H9 (cell line): ENCODE measurements around the gene GLRX2. TPM values are rescaled to one million over a fixed set of nuclear protein-coding genes. Genes with fewer than 3 reads are reported as not detected.

Experiments used
- DNase-seq: peaks from one replicate; pipeline ENCODE4 v3.0.0-alpha.2; 2017
- H2AFZ ChIP-seq: one replicate; pipeline ENCODE4 v1.6.1; 2013; ENCODE audit warnings: mild to moderate bottlenecking, low read length, control low read depth, moderate library complexity
- H2AK5ac ChIP-seq: 2 replicates; pipeline ENCODE4 v1.6.1; 2013; ENCODE audit warnings: low read length, control low read depth, mixed read lengths; ENCODE audit not compliant: insufficient read length
- H2BK120ac ChIP-seq: one replicate; pipeline ENCODE4 v1.6.1; 2013; ENCODE audit warnings: low read depth, mild to moderate bottlenecking, low read length, control low read depth, inconsistent platforms; ENCODE audit not compliant: poor library complexity, severe bottlenecking
- H2BK12ac ChIP-seq: 2 replicates; pipeline ENCODE4 v1.6.1; 2013; ENCODE audit warnings: low read length, control low read depth, mixed read lengths, low read depth; ENCODE audit not compliant: insufficient read length
- H2BK15ac ChIP-seq: 2 replicates; pipeline ENCODE4 v1.6.1; 2013; ENCODE audit warnings: low read depth, low read length, control low read depth
- H2BK20ac ChIP-seq: one replicate; pipeline ENCODE4 v1.6.1; 2013; ENCODE audit warnings: low read depth, mild to moderate bottlenecking, low read length, control low read depth, inconsistent platforms; ENCODE audit not compliant: poor library complexity, severe bottlenecking
- H2BK5ac ChIP-seq: 2 replicates; pipeline ENCODE4 v1.6.1; 2013; ENCODE audit warnings: low read length, control low read depth, mixed read lengths; ENCODE audit not compliant: insufficient read length
- H3K14ac ChIP-seq: 2 replicates; pipeline ENCODE4 v1.6.1; 2013; ENCODE audit warnings: low read length, control low read depth; ENCODE audit not compliant: insufficient read depth
- H3K18ac ChIP-seq: 2 replicates; pipeline ENCODE4 v1.6.1; 2013; ENCODE audit warnings: low read depth, mild to moderate bottlenecking, mixed read lengths, low read length, control low read depth; ENCODE audit not compliant: insufficient read length
- H3K23ac ChIP-seq: 2 replicates; pipeline ENCODE4 v1.6.1; 2013; ENCODE audit warnings: low read length, control low read depth, mixed read lengths, low read depth; ENCODE audit not compliant: insufficient read length
- H3K23me2 ChIP-seq: 2 replicates; pipeline ENCODE4 v1.6.1; 2013; ENCODE audit warnings: low read depth, mild to moderate bottlenecking, mixed read lengths, low read length, control low read depth; ENCODE audit not compliant: insufficient read length, poor library complexity, severe bottlenecking
- H3K27ac ChIP-seq: 2 replicates; pipeline ENCODE4 v1.5.1; 2013; ENCODE audit warnings: low read length, control low read depth, mixed read lengths, low read depth; ENCODE audit not compliant: insufficient read length
- H3K27me3 ChIP-seq: 2 replicates; pipeline ENCODE4 v1.6.1; 2013; ENCODE audit warnings: low read length, control low read depth, inconsistent platforms; ENCODE audit not compliant: insufficient read depth
- H3K4ac ChIP-seq: 2 replicates; pipeline ENCODE4 v1.6.1; 2013; ENCODE audit warnings: low read depth, mild to moderate bottlenecking, control low read depth, inconsistent platforms, low read length, moderate library complexity
- H3K4me1 ChIP-seq: 2 replicates; pipeline ENCODE4 v1.6.1; 2013; ENCODE audit warnings: low read length, control low read depth, inconsistent platforms; ENCODE audit not compliant: insufficient read depth
- H3K4me2 ChIP-seq: 2 replicates; pipeline ENCODE4 v1.6.1; 2013; ENCODE audit warnings: low read length, control low read depth, mixed read lengths; ENCODE audit not compliant: insufficient read length, insufficient read depth
- H3K56ac ChIP-seq: 2 replicates; pipeline ENCODE4 v1.6.1; 2013; ENCODE audit warnings: low read depth, mild to moderate bottlenecking, mixed read lengths, low read length, control low read depth; ENCODE audit not compliant: insufficient read length
- H3K79me1 ChIP-seq: 2 replicates; pipeline ENCODE4 v1.6.1; 2013; ENCODE audit warnings: low read depth, mild to moderate bottlenecking, moderate library complexity, low read length, control low read depth, inconsistent platforms; ENCODE audit not compliant: insufficient read depth, poor library complexity, severe bottlenecking
- H3K79me2 ChIP-seq: 2 replicates; pipeline ENCODE4 v1.6.1; 2013; ENCODE audit warnings: low read length, control low read depth, inconsistent platforms; ENCODE audit not compliant: insufficient read depth
- H3K9ac ChIP-seq: 2 replicates; pipeline ENCODE4 v1.6.1; 2013; ENCODE audit warnings: low read length, control low read depth, mixed read lengths; ENCODE audit not compliant: insufficient read length; ENCODE audit errors: extremely low read depth
- H3K9me3 ChIP-seq: one replicate; pipeline ENCODE4 v1.6.1; 2013; ENCODE audit warnings: low read depth, low read length, inconsistent platforms; ENCODE audit not compliant: control insufficient read depth
- H3T11ph ChIP-seq: one replicate; pipeline ENCODE4 v1.6.1; 2013; ENCODE audit warnings: mild to moderate bottlenecking, low read length, control low read depth, inconsistent platforms
- H4K20me1 ChIP-seq: one replicate; pipeline ENCODE4 v1.6.1; 2013; ENCODE audit not compliant: control insufficient read depth, insufficient read length, insufficient read depth
- H4K5ac ChIP-seq: 2 replicates; pipeline ENCODE4 v1.6.1; 2013; ENCODE audit warnings: low read depth, mild to moderate bottlenecking, mixed read lengths, low read length, control low read depth; ENCODE audit not compliant: insufficient read length
- H4K8ac ChIP-seq: replicated peaks from 2 replicates; pipeline ENCODE4 v1.6.1; 2013; ENCODE audit warnings: low read length, control low read depth, mixed read lengths, low read depth; ENCODE audit not compliant: insufficient read length
- H4K91ac ChIP-seq: 2 replicates; pipeline ENCODE4 v1.6.1; 2013; ENCODE audit warnings: low read depth, mild to moderate bottlenecking, moderate library complexity, mixed read lengths, low read length, control low read depth; ENCODE audit not compliant: insufficient read length
- H3K27ac Mint-ChIP-seq, 3 experiments: 2 replicates in 2 of 3; 3 replicates in 1 of 3; pipeline ENCODE4 v1.8.0; 2020 to 2021; ENCODE audit warnings: mixed read lengths in 3 of 3, mild to moderate bottlenecking in 1 of 3, moderate library complexity in 1 of 3
- H3K27me3 Mint-ChIP-seq: 2 replicates; pipeline ENCODE4 v1.8.0; 2021; ENCODE audit warnings: low read depth, mild to moderate bottlenecking, moderate library complexity, mixed read lengths
- H3K36me3 Mint-ChIP-seq, 3 experiments: 2 replicates in 2 of 3; 3 replicates in 1 of 3; pipeline ENCODE4 v1.8.0; 2020 to 2021; ENCODE audit warnings: low read depth in 3 of 3, mixed read lengths in 3 of 3; ENCODE audit not compliant: insufficient read depth in 1 of 3
- H3K4me1 Mint-ChIP-seq, 2 experiments: 2 replicates each; pipeline ENCODE4 v1.8.0; 2020; ENCODE audit warnings: mixed read lengths in 2 of 2
- H3K4me3 Mint-ChIP-seq, 2 experiments: 2 replicates in 1 of 2; 3 replicates in 1 of 2; pipeline ENCODE4 v1.8.0; 2020 to 2021; ENCODE audit warnings: mild to moderate bottlenecking in 2 of 2, mixed read lengths in 2 of 2, moderate library complexity in 1 of 2
- H3K9me3 Mint-ChIP-seq, 2 experiments: 2 replicates in 1 of 2; 3 replicates in 1 of 2; pipeline ENCODE4 v1.8.0; 2020; ENCODE audit warnings: mild to moderate bottlenecking in 2 of 2, mixed read lengths in 2 of 2, moderate library complexity in 1 of 2
- CTCF ChIP-seq: fragments of 200-600 bp; sonication (generic); conservative IDR thresholded peaks from 3 replicates; pipeline ENCODE4 v1.8.0; 2021; ENCODE audit warnings: antibody characterized with exemption, mild to moderate bottlenecking
- WGBS: extraction: QIAGEN DNeasy Blood & Tissue Kit; methylation state at CpG from one replicate; pipeline ENCODE4 v1.1.7; 2013; ENCODE audit warnings: missing lambda C conversion rate, low lambda C conversion rate, mixed read lengths; ENCODE audit not compliant: insufficient read length; ENCODE audit errors: extremely low coverage; 5-methylcytosine and 5-hydroxymethylcytosine counted together
- total RNA-seq: library from RNA; stranded (reverse); gene quantifications from 2 replicates; pipeline ENCODE4 v1.2.1, GENCODE V29; 2021

GLRX2 gene
- total RNA-seq, 1 experiment from 2014 or later, result 10.1 TPM

GRCh38 chr1:193060115-193060403 is 45.2 kb downstream of the GLRX2 start:
- H3K4me2 ChIP-seq, result peak overlapping the region; percentile 95
- no peak overlapping the region for H3K4ac ChIP-seq
- H3K18ac ChIP-seq, result peak overlapping the region; percentile 93
- H3K4me1 ChIP-seq, result no peaks in the 10 kb centered on the region; the same call in 1 of the 2 replicates
- Mint-ChIP-seq H3K9me3 (peaks cover 2 to 3% of the 10 kb centered on the region in 2 experiments; a peak in 1 of 5 replicates), H3K4me1 (peaks cover 20 to 26% of the 10 kb centered on the region in 2 experiments), H3K4me3 (peak overlapping the region; percentile 85 to 99), H3K27me3 (no peaks in the 10 kb centered on the region), H3K27ac (peak overlapping the region; percentile 95 to 99 (median 98)), H3K36me3 (peaks cover 0 to 12% (median 6%) of the 10 kb centered on the region in 3 experiments; a peak in 5 of 7 replicates)
- no peak overlapping the region for H3T11ph ChIP-seq
- H2BK5ac ChIP-seq, result no peak overlapping the region
- H3K14ac ChIP-seq, result peak overlapping the region; percentile 94; the same call in 1 of the 2 replicates
- H2AFZ ChIP-seq, result no peak overlapping the region
- no peak overlapping the region for H2BK15ac ChIP-seq
- H3K79me2 ChIP-seq, result peaks cover 29% of the 10 kb centered on the region; the same call in 1 of the 2 replicates
- no peak overlapping the region for H2BK120ac ChIP-seq
- DNase-seq, result no peak
- H2BK20ac ChIP-seq, result no peak overlapping the region
- H3K79me1 ChIP-seq, result no peaks in the 10 kb centered on the region
- H3K56ac ChIP-seq, result peak overlapping the region; percentile 10
- H4K20me1 ChIP-seq, result no peaks in the 10 kb centered on the region
- no peak overlapping the region for H4K91ac ChIP-seq
- no peak overlapping the region for H2AK5ac ChIP-seq
- peak overlapping the region; percentile 88 for H3K27ac ChIP-seq
- H4K5ac ChIP-seq, result peak overlapping the region; percentile 58
- H3K23ac ChIP-seq, result no peak overlapping the region
- H3K23me2 ChIP-seq, result peaks cover 12% of the 10 kb centered on the region
- H3K9ac ChIP-seq, result peak overlapping the region; percentile 94
- peak overlapping the region; percentile 81 for H4K8ac ChIP-seq
- no CpG with 5 or more reads among the region's 9 CpGs for WGBS
- H2BK12ac ChIP-seq, result no peak overlapping the region
- H3K27me3 ChIP-seq, result no peaks in the 10 kb centered on the region
- TF ChIP-seq CTCF, result no peak
- no peaks in the 10 kb centered on the region for H3K9me3 ChIP-seq
